Measurements from ENCODE around the gene ETV5. TPM values are rescaled to one million over a fixed set of nuclear protein-coding genes. Genes with fewer than 3 reads are reported as not detected.

The ETV5 gene
- total and polyA plus RNA-seq, 10 of the 15 experiments (the other 5 are each of a cell fraction or from before 2014, with no cell fraction given): 5.0 to 18.4 (median 7.4) TPM

- TF ChIP-seq ZBTB33 (IDR thresholded peaks at IDR 0.05) (no peak), CEBPB (IDR thresholded peaks at IDR 0.05; ENCODE audit: borderline replicate concordance in 1 of 2, low read depth in 2 of 2, low read length in 2 of 2) (no peak), CTCF (IDR thresholded peaks at IDR 0.05 in 2 of 3, conservative IDR thresholded peaks at IDR 0.05 in 1 of 3; ENCODE audit: control insufficient read depth in 2 of 3, extremely low read depth in 1 of 3, insufficient read depth in 1 of 3, low read depth in 3 of 3, low read length in 3 of 3) (no peak), TCF12 (IDR thresholded peaks at IDR 0.05; ENCODE audit: low read depth, low read length) (no peak), SMC3 (IDR thresholded peaks at IDR 0.05; ENCODE audit: borderline replicate concordance, low read length) (no peak), SIN3A (IDR thresholded peaks at IDR 0.05; ENCODE audit: low read depth, low read length) (no peak), IRF4 (IDR thresholded peaks at IDR 0.05; ENCODE audit: low read depth, low read length) (no peak), IKZF2 (IDR thresholded peaks at IDR 0.05) (no peak)
Observed at GRCh38 chr3:186070133-186070532, 38.8 kb downstream of the ETV5 start (continued).

GRCh38 chr3:186069199-186069598 is 39.7 kb downstream of the ETV5 start:
- no peaks in the 10 kb centered on the region for H3K9me3 ChIP-seq (replicated peaks; ENCODE audit: control insufficient read depth, insufficient read depth, low read length)
- POLR2A ChIA-PET: no interaction called here
- 86% methylated on average over 9 of the region's 9 CpGs for WGBS (ENCODE audit: insufficient coverage, insufficient replicate concordance, low lambda C conversion rate, missing lambda C conversion rate)
- H3K27ac ChIP-seq (ENCODE audit: control insufficient read depth, insufficient read depth): no peak overlapping the region
- no peaks in the 10 kb centered on the region; the same call in 1 of the 2 replicates for H3K4me1 ChIP-seq (ENCODE audit: control insufficient read depth, insufficient read depth, low read length)
- no peaks in the 10 kb centered on the region for H3K36me3 ChIP-seq (ENCODE audit: control insufficient read depth in 2 of 2, insufficient read depth in 2 of 2, low read length in 1 of 2)
- no peak overlapping the region for H3K4me3 ChIP-seq
- H3K4me2 ChIP-seq (ENCODE audit: control insufficient read depth, insufficient read depth): no peak overlapping the region
- no peak for ATAC-seq
- intact Hi-C loops (cut with micrococcal nuclease; ENCODE audit: unreplicated experiment) (no loop called here), in situ Hi-C loops (cut with MboI) (no loop called here)
- H3K9ac ChIP-seq (ENCODE audit: control insufficient read depth, insufficient read depth, low read length): no peak overlapping the region
- SMC1A ChIA-PET (ENCODE audit: uncharacterized antibody, unreplicated experiment): interaction anchor here (2.7 to 4.3 kb wide), 2 partner anchors 9 to 13 kb away, joined by 11 to 30 read pairs; no protein-coding TSS in a partner anchor
- RAD21 ChIA-PET (ENCODE audit: unreplicated experiment): interaction anchor here (4.3 kb wide), 1 partner anchor 12 kb away, joined by 14 read pairs; no protein-coding TSS in a partner anchor
- H2AFZ ChIP-seq (ENCODE audit: control insufficient read depth, low read depth, low read length): no peak overlapping the region
- FAIRE-seq: no peak
- no TSS peak for BruUV-seq (replicated peaks)
- H4K20me1 ChIP-seq (ENCODE audit: control insufficient read depth, insufficient read depth): no peaks in the 10 kb centered on the region
- no peak for DNase-seq (ENCODE audit: low read depth, low spot score)
- H3K27me3 ChIP-seq (replicated peaks in 1 of 2; ENCODE audit: control insufficient read depth in 2 of 2, insufficient read depth in 2 of 2, low read length in 1 of 2): no peaks in the 10 kb centered on the region
- CTCF ChIA-PET: interaction anchor here (0.9 to 1.7 kb wide), 2 partner anchors 86 to 192 kb away, joined by 3 to 6 read pairs; no protein-coding TSS in a partner anchor
- H3K79me2 ChIP-seq (ENCODE audit: control insufficient read depth, insufficient read depth, low read length): no peaks in the 10 kb centered on the region
- no peak for TF ChIP-seq SMARCA5 (IDR thresholded peaks at IDR 0.05)
- no peak for TF ChIP-seq RELB (IDR thresholded peaks at IDR 0.05; ENCODE audit: low read depth)
- no peak for TF ChIP-seq ZNF592 (IDR thresholded peaks at IDR 0.05)
- TF ChIP-seq ZNF622 (IDR thresholded peaks at IDR 0.05): no peak

All from GM12878 (cell line).